Prostate gland (tissue), 2 donors: Measurements from ENCODE around the gene CIAPIN1.

Experiments used
- POLR2A ChIP-seq: fragments of 450-650 bp; IDR thresholded peaks from one replicate; pipeline ENCODE4 v1.6.1; 2016; ENCODE audit warnings: antibody characterized with exemption, mild to moderate bottlenecking
- POLR2AphosphoS5 ChIP-seq: sonication (generic); formaldehyde crosslinking; IDR thresholded peaks from one replicate; pipeline ENCODE4 v1.6.1; 2017; ENCODE audit warnings: antibody characterized with exemption
- TF ChIP-seq, protein P1 (sequence below), 4 experiments: fragments of 200-600 bp in 2 of 4; fragments of 450-650 bp in 2 of 4; sonication (generic) in 2 of 4; IDR thresholded peaks; 1 replicate in 3 of 4; 2 replicates in 1 of 4; pipeline ENCODE4 v1.5.1; 2016 to 2019; ENCODE audit warnings: antibody characterized with exemption in 4 of 4, mild to moderate bottlenecking in 2 of 4, moderate library complexity in 2 of 4

DNA sequence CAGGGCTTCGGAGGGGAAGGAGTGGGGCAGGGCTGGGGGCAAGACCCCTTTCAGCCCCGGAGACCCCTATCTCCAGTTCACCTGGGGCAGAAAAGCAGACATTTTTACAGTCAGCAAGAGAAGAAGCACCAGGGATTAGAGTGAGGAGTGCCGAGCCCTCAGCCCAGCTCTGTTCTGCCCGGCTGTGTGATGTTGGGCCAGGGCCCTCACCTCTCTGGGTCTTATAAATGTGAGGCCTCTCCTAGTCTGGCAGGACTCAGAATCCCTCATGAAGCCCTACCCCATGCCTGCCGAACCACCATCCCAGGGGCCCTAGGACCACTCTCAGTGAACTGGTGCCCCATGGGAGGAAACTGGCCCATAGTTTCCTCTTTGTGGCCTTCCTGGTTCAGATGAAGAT lies 62.1 kb downstream of the CIAPIN1 start:
- TF ChIP-seq, protein P1, sequence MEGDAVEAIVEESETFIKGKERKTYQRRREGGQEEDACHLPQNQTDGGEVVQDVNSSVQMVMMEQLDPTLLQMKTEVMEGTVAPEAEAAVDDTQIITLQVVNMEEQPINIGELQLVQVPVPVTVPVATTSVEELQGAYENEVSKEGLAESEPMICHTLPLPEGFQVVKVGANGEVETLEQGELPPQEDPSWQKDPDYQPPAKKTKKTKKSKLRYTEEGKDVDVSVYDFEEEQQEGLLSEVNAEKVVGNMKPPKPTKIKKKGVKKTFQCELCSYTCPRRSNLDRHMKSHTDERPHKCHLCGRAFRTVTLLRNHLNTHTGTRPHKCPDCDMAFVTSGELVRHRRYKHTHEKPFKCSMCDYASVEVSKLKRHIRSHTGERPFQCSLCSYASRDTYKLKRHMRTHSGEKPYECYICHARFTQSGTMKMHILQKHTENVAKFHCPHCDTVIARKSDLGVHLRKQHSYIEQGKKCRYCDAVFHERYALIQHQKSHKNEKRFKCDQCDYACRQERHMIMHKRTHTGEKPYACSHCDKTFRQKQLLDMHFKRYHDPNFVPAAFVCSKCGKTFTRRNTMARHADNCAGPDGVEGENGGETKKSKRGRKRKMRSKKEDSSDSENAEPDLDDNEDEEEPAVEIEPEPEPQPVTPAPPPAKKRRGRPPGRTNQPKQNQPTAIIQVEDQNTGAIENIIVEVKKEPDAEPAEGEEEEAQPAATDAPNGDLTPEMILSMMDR (IDR thresholded peaks at IDR 0.05): no peak
- TF ChIP-seq POLR2A: no peak
- TF ChIP-seq POLR2AphosphoS5: no peak
